ENCODE measurements around the gene GRIK2.

GRIK2 gene

DNA sequence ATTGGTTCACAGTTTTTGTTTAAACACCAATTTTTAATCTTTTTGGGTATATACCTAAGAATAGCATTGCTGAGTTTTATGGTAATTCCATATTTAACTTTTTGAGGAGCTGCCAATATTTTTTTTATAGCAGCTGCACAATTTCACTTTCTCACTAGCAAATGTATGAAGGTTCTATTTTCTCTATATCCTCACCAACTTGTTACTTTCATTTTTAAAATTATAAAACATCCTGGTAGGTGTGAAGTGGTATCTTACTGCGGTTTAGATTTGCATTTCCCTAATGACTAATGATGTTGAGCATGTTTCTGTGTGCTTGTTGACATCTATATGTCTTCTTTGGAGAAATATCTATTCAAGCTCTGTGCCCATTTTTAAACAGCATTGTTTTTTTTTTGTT lies 452.1 kb downstream of the GRIK2 start:
- Histone ChIP-seq H3K27ac (ENCODE audit: low read depth, low read length) (no peak overlapping the region), H3K4me1 (ENCODE audit: control insufficient read depth, insufficient read depth, low read length, unreplicated experiment) (peaks cover 3% of the 10 kb centered on the region), H3K27me3 (ENCODE audit: insufficient read depth, low read length) (no peaks in the 10 kb centered on the region), H3K4me3 (ENCODE audit: low read depth, low read length) (no peak overlapping the region), H3K36me3 (ENCODE audit: insufficient read depth, low read length) (no peaks in the 10 kb centered on the region), H3K79me2 (ENCODE audit: control insufficient read depth, insufficient read depth, low read length, unreplicated experiment) (no peaks in the 10 kb centered on the region), H2AFZ (ENCODE audit: low read length, unreplicated experiment) (peak overlapping the region; percentile 39)

- Histone ChIP-seq H3K27ac (ENCODE audit: low read depth, low read length) (no peak overlapping the region), H3K79me2 (ENCODE audit: control insufficient read depth, insufficient read depth, low read length, unreplicated experiment) (no peaks in the 10 kb centered on the region), H3K4me3 (ENCODE audit: low read depth, low read length) (no peak overlapping the region), H3K27me3 (ENCODE audit: insufficient read depth, low read length) (no peaks in the 10 kb centered on the region), H3K36me3 (ENCODE audit: insufficient read depth, low read length) (no peaks in the 10 kb centered on the region), H2AFZ (ENCODE audit: low read length, unreplicated experiment) (no peak overlapping the region), H3K4me1 (ENCODE audit: control insufficient read depth, insufficient read depth, low read length, unreplicated experiment) (peaks cover 15% of the 10 kb centered on the region)
These were observed 454.2 kb downstream of the GRIK2 start for GRCh38 chr6:101847690-101848089.

- Histone ChIP-seq H3K79me2 (ENCODE audit: control insufficient read depth, insufficient read depth, low read length, unreplicated experiment) (no peaks in the 10 kb centered on the region), H3K27ac (ENCODE audit: low read depth, low read length) (no peak overlapping the region), H3K27me3 (ENCODE audit: insufficient read depth, low read length) (no peaks in the 10 kb centered on the region), H3K36me3 (ENCODE audit: insufficient read depth, low read length) (no peaks in the 10 kb centered on the region), H2AFZ (ENCODE audit: low read length, unreplicated experiment) (peak overlapping the region; percentile 46), H3K4me1 (ENCODE audit: control insufficient read depth, insufficient read depth, low read length, unreplicated experiment) (peaks cover 16% of the 10 kb centered on the region), H3K4me3 (ENCODE audit: low read depth, low read length) (no peak overlapping the region)
These were observed 458.4 kb downstream of the GRIK2 start for GRCh38 chr6:101851911-101852310.

DNA sequence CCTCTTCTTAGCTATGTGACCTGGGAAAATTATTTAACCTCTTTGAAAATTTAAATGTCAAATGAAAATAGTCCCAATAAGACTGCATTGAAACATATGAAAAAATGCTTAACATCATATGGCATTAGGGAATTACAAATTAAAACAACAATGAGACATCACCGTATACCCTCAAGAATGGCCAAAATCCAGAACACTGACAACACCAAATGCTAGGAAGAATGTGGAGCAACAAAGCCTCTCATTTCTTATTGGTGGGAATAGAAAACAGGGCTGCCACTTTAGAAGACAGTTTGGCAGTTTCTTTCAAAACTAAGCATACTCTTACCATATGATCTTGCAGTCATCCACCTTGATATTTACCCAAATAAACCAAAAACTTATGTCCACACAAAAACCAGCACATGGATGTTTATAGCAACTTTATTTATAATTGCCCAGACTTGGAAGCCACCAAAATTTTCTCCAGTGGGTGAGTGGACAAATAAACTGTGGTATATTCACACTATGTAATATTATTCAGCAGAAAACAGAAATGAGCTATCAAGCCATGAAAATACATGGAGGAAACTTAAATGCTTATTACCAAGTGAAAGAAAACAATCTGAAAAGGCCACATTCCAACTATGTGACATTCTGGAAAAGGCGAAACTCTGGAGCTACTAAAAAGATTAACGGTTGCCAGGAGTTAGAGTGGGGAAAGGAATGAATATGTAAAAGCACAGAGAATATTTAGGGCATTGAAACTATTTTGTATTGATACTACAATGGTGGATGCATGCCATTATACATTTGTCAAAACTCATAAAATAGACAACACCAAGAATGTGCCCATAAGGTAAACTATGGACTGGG lies 459.9 kb downstream of the GRIK2 start:
- peaks cover 16% of the 10 kb centered on the region for H3K4me1 ChIP-seq (ENCODE audit: control insufficient read depth, insufficient read depth, low read length, unreplicated experiment)
- H3K79me2 ChIP-seq (ENCODE audit: control insufficient read depth, insufficient read depth, low read length, unreplicated experiment) = no peaks in the 10 kb centered on the region
- H3K4me3 ChIP-seq (ENCODE audit: low read depth, low read length) = no peak overlapping the region
- H3K36me3 ChIP-seq (ENCODE audit: insufficient read depth, low read length) = no peaks in the 10 kb centered on the region
- H2AFZ ChIP-seq (ENCODE audit: low read length, unreplicated experiment) = no peak overlapping the region
- H3K27ac ChIP-seq (ENCODE audit: low read depth, low read length) = no peak overlapping the region
- no peaks in the 10 kb centered on the region for H3K27me3 ChIP-seq (ENCODE audit: insufficient read depth, low read length)

- no peaks in the 10 kb centered on the region for H3K36me3 ChIP-seq (ENCODE audit: insufficient read depth, low read length)
- no peak overlapping the region for H3K27ac ChIP-seq (ENCODE audit: low read depth, low read length)
- no peaks in the 10 kb centered on the region for H3K79me2 ChIP-seq (ENCODE audit: control insufficient read depth, insufficient read depth, low read length, unreplicated experiment)
- no peaks in the 10 kb centered on the region for H3K27me3 ChIP-seq (ENCODE audit: insufficient read depth, low read length)
- no peak overlapping the region for H2AFZ ChIP-seq (ENCODE audit: low read length, unreplicated experiment)
- no peak overlapping the region for H3K4me3 ChIP-seq (ENCODE audit: low read depth, low read length)
- H3K4me1 ChIP-seq (ENCODE audit: control insufficient read depth, insufficient read depth, low read length, unreplicated experiment) = no peaks in the 10 kb centered on the region
These were observed 482.9 kb downstream of the GRIK2 start for GRCh38 chr6:101876431-101876830.

- Histone ChIP-seq H3K4me1 (ENCODE audit: control insufficient read depth, insufficient read depth, low read length, unreplicated experiment) (no peaks in the 10 kb centered on the region), H2AFZ (ENCODE audit: low read length, unreplicated experiment) (peak overlapping the region; percentile 31), H3K27ac (ENCODE audit: low read depth, low read length) (no peak overlapping the region), H3K79me2 (ENCODE audit: control insufficient read depth, insufficient read depth, low read length, unreplicated experiment) (no peaks in the 10 kb centered on the region), H3K36me3 (ENCODE audit: insufficient read depth, low read length) (no peaks in the 10 kb centered on the region), H3K27me3 (ENCODE audit: insufficient read depth, low read length) (no peaks in the 10 kb centered on the region), H3K4me3 (ENCODE audit: low read depth, low read length) (no peak overlapping the region)
These were observed 485.2 kb downstream of the GRIK2 start for GRCh38 chr6:101878554-101879276.

GRCh38 chr6:101879782-101880181 lies 486.3 kb downstream of the GRIK2 start:
- Histone ChIP-seq H3K4me3 (ENCODE audit: low read depth, low read length) (no peak overlapping the region), H3K36me3 (ENCODE audit: insufficient read depth, low read length) (no peaks in the 10 kb centered on the region), H3K27me3 (ENCODE audit: insufficient read depth, low read length) (no peaks in the 10 kb centered on the region), H3K79me2 (ENCODE audit: control insufficient read depth, insufficient read depth, low read length, unreplicated experiment) (no peaks in the 10 kb centered on the region), H2AFZ (ENCODE audit: low read length, unreplicated experiment) (no peak overlapping the region), H3K4me1 (ENCODE audit: control insufficient read depth, insufficient read depth, low read length, unreplicated experiment) (no peaks in the 10 kb centered on the region), H3K27ac (ENCODE audit: low read depth, low read length) (no peak overlapping the region)

GRCh38 chr6:101883505-101883904 lies 490.0 kb downstream of the GRIK2 start:
- Histone ChIP-seq H2AFZ (ENCODE audit: low read length, unreplicated experiment) (no peak overlapping the region), H3K27me3 (ENCODE audit: insufficient read depth, low read length) (no peaks in the 10 kb centered on the region), H3K36me3 (ENCODE audit: insufficient read depth, low read length) (no peaks in the 10 kb centered on the region), H3K4me1 (ENCODE audit: control insufficient read depth, insufficient read depth, low read length, unreplicated experiment) (no peaks in the 10 kb centered on the region), H3K27ac (ENCODE audit: low read depth, low read length) (no peak overlapping the region), H3K4me3 (ENCODE audit: low read depth, low read length) (no peak overlapping the region), H3K79me2 (ENCODE audit: control insufficient read depth, insufficient read depth, low read length, unreplicated experiment) (no peaks in the 10 kb centered on the region)

- Histone ChIP-seq H3K27ac (ENCODE audit: low read depth, low read length) (no peak overlapping the region), H3K27me3 (ENCODE audit: insufficient read depth, low read length) (no peaks in the 10 kb centered on the region), H3K36me3 (ENCODE audit: insufficient read depth, low read length) (no peaks in the 10 kb centered on the region), H2AFZ (ENCODE audit: low read length, unreplicated experiment) (no peak overlapping the region), H3K79me2 (ENCODE audit: control insufficient read depth, insufficient read depth, low read length, unreplicated experiment) (no peaks in the 10 kb centered on the region), H3K4me3 (ENCODE audit: low read depth, low read length) (no peak overlapping the region), H3K4me1 (ENCODE audit: control insufficient read depth, insufficient read depth, low read length, unreplicated experiment) (no peaks in the 10 kb centered on the region)
These were observed 494.0 kb downstream of the GRIK2 start for GRCh38 chr6:101887532-101887931.

DNA sequence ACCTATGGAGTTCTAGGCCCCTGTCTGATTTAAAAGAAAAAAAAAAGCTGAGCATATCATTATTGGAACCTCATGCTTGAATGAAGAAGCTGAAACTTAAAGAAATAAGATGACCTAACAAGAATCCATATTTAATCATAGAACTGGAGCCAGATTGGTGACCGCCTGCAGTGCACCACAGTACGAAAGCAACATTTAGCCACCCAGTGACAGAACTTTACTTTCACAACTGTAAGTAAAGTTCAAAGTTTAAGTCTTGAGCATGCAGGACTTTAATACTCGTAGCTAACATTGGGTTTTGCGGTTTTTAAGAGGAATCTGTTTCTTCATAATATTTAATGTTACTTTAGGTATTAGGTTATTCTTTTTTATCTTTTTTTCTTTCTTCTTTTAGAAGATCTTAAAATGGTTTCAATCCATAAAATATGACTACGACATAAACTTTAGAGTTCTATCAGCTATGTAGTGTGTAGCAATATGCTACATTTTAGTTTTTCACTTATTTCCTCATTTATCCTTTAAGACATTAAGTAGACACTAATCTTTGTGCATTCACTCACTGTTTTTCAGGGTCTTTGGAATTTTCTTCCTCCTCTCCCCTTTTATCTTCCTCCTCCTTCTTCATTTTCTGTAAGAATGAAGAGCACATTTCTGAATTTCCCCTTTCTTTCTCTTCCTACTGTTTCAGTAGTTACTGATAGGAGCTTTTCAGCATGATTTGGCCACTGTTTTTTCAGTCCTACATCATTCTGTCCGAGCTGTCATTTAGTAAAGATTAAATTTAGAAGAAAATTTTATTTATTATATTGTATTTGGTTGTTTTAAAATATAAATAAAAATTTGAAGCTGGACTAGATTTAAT lies 514.1 kb downstream of the GRIK2 start:
- Histone ChIP-seq H3K4me1 (ENCODE audit: control insufficient read depth, insufficient read depth, low read length, unreplicated experiment) (no peaks in the 10 kb centered on the region), H3K27ac (ENCODE audit: low read depth, low read length) (no peak overlapping the region), H3K79me2 (ENCODE audit: control insufficient read depth, insufficient read depth, low read length, unreplicated experiment) (no peaks in the 10 kb centered on the region)

More for the DNA sequence above, 514.1 kb downstream of the GRIK2 start:
- Histone ChIP-seq H3K36me3 (ENCODE audit: insufficient read depth, low read length) (no peaks in the 10 kb centered on the region), H3K27me3 (ENCODE audit: insufficient read depth, low read length) (no peaks in the 10 kb centered on the region), H3K4me3 (ENCODE audit: low read depth, low read length) (no peak overlapping the region), H2AFZ (ENCODE audit: low read length, unreplicated experiment) (peak overlapping the region; percentile 32)

Measured in ACC112 (cell line).